Heart left ventricle (tissue), 13 donors: Measurements from ENCODE around the gene EPHA1.

Experiments
- POLR2A ChIP-seq, 2 donors: fragments of 450-650 bp; IDR thresholded peaks; one replicate each; pipeline ENCODE4 v1.6.1; 2017; ENCODE audit warnings: antibody characterized with exemption in 2 of 2, mild to moderate bottlenecking in 2 of 2, moderate library complexity in 2 of 2
- TF ChIP-seq, protein P1 (sequence below), 12 donors: fragments of 200-600 bp; sonication (generic) in 4 of 12; IDR thresholded peaks; one replicate each; pipeline versions ENCODE4 v1.5.0 to v1.8.0; 2018 to 2022; ENCODE audit warnings: antibody characterized with exemption in 12 of 12, mild to moderate bottlenecking in 5 of 12
- donor health status: ischemic (EF 13 %, LVEDD 7.1; RV severe dilation, severe dysfunction).
- donor health status: DM: no; HTN: yes; CAD: no.
- donor health status: DM: no; HTN: no; CAD: no.
- donor health status: ischemic (EF 25% LVEDD 6.9; RV normal size, moderate dysfunction).
- donor health status: ischemic (EF 25% LVEDD 5.7; RV mildly dilated, moderate dysfunction).
- donor health status: ischemic (EF 35%, LVEDD 5.7; RV mildly dilated, moderate dysfunction).
- donor health status: nonischemic (EF 11% LVEDD 7.7; RV severe dilation, severe dysfunction).
- donor health status: DM: yes; HTN: yes; CAD: no.
- donor health status: PGD.
- donor health status: ischemic (EF 29% LVEDD 5.4; RV normal size, mild dysfunction).
- donor health status: nonischemic (EF 23%, LVEDD 6.1; RV moderate dilation, normal function).

DNA sequence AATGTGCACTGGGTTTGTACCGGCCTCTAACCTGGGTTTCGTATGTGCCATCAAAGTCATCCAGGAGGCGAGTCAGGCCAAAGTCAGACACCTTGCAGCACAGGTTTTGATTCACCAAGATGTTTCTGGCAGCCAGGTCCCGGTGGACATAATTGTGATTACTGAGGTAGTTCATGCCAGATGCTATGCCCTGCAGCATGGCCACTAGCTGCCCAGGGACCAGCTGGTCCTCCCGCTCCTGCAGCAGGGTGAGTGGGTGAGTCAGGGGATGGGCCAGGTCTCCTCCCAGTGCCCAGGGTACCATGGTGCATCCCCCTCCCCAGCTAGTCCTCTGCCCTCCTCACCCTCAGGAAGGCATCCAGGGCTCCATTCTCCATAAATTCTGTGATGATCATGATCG lies 13.9 kb downstream of the EPHA1 start:
- TF ChIP-seq POLR2A (IDR thresholded peaks at IDR 0.05), result no peak
- TF ChIP-seq, protein P1, sequence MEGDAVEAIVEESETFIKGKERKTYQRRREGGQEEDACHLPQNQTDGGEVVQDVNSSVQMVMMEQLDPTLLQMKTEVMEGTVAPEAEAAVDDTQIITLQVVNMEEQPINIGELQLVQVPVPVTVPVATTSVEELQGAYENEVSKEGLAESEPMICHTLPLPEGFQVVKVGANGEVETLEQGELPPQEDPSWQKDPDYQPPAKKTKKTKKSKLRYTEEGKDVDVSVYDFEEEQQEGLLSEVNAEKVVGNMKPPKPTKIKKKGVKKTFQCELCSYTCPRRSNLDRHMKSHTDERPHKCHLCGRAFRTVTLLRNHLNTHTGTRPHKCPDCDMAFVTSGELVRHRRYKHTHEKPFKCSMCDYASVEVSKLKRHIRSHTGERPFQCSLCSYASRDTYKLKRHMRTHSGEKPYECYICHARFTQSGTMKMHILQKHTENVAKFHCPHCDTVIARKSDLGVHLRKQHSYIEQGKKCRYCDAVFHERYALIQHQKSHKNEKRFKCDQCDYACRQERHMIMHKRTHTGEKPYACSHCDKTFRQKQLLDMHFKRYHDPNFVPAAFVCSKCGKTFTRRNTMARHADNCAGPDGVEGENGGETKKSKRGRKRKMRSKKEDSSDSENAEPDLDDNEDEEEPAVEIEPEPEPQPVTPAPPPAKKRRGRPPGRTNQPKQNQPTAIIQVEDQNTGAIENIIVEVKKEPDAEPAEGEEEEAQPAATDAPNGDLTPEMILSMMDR (IDR thresholded peaks at IDR 0.05), result no peak
